Measurements from ENCODE around the gene COL6A5.
"Not testable (repeated sequence)": the region's sequence is repeated elsewhere in the genome, so short reads cannot be mapped to it uniquely, and the experiment has no call there.

Gene COL6A5

GRCh38 chr3:130345487-130346079 lies at the start of gene COL6A5:
Gene COL6A5 (plus strand): TSS chr3:130345672. CDS start chr3:130373639, 27,967 bp downstream.
- no peak for DNase-seq

GRCh38 chr3:130299531-130299930 lies 45.9 kb upstream of the COL6A5 start:
- DNase-seq = no peak

GRCh38 chr3:130300888-130301287 lies 44.6 kb upstream of the COL6A5 start:
- no peak for DNase-seq

GRCh38 chr3:130310109-130310508 lies 35.4 kb upstream of the COL6A5 start:
- no peak for DNase-seq

GRCh38 chr3:130312374-130312773 lies 33.1 kb upstream of the COL6A5 start:
- no peak for DNase-seq

GRCh38 chr3:130316169-130316568 lies 29.3 kb upstream of the COL6A5 start:
- peak; percentile 18 for DNase-seq

GRCh38 chr3:130323503-130323902 lies 22.0 kb upstream of the COL6A5 start:
- DNase-seq = no peak

GRCh38 chr3:130340766-130341165 lies 4.7 kb upstream of the COL6A5 start:
- no peak for DNase-seq

GRCh38 chr3:130341388-130341787 lies 4.1 kb upstream of the COL6A5 start:
- no peak for DNase-seq

- no peak for DNase-seq
Observed at GRCh38 chr3:130341882-130342281, 3.6 kb upstream of the COL6A5 start.

GRCh38 chr3:130342821-130343661 lies 2.4 kb upstream of the COL6A5 start:
- no peak for DNase-seq

GRCh38 chr3:130348258-130348657 lies 2.8 kb downstream of the COL6A5 start:
- DNase-seq = not testable (repeated sequence)

GRCh38 chr3:130354430-130354829 lies 9.0 kb downstream of the COL6A5 start:
- DNase-seq = peak; percentile 32

GRCh38 chr3:130374033-130374432 lies 28.6 kb downstream of the COL6A5 start:
- no peak for DNase-seq

GRCh38 chr3:130374908-130375307 lies 29.4 kb downstream of the COL6A5 start:
- no peak for DNase-seq

GRCh38 chr3:130377960-130378676 lies 32.6 kb downstream of the COL6A5 start:
- no peak for DNase-seq

- no peak for DNase-seq
Observed at GRCh38 chr3:130378677-130379191, 33.3 kb downstream of the COL6A5 start.

GRCh38 chr3:130379274-130379673 lies 33.8 kb downstream of the COL6A5 start:
- peak; percentile 35 for DNase-seq

- no peak for DNase-seq
Observed at GRCh38 chr3:130380398-130380797, 34.9 kb downstream of the COL6A5 start.

- DNase-seq = no peak
Observed at GRCh38 chr3:130383424-130383823, 38.0 kb downstream of the COL6A5 start.

GRCh38 chr3:130384476-130385025 lies 39.1 kb downstream of the COL6A5 start:
- no peak for DNase-seq

- DNase-seq = peak; percentile 36
Observed at GRCh38 chr3:130386604-130387263, 41.3 kb downstream of the COL6A5 start.

Measured in fibroblast of upper back skin (primary cell).